Hematopoietic multipotent progenitor cell treated with erythropoietin and hydrocortisone succinate and interleukin-3 and kit ligand, for 8 days (in vitro differentiated cells): ENCODE data around the gene SLC6A4.
A peak's percentile ranks its signal among the peaks of the same experiment; 100 is the strongest.

Experiments
- DNase-seq: peaks from one replicate; pipeline ENCODE4 v3.0.0-alpha.2; 2015

Gene SLC6A4

DNA sequence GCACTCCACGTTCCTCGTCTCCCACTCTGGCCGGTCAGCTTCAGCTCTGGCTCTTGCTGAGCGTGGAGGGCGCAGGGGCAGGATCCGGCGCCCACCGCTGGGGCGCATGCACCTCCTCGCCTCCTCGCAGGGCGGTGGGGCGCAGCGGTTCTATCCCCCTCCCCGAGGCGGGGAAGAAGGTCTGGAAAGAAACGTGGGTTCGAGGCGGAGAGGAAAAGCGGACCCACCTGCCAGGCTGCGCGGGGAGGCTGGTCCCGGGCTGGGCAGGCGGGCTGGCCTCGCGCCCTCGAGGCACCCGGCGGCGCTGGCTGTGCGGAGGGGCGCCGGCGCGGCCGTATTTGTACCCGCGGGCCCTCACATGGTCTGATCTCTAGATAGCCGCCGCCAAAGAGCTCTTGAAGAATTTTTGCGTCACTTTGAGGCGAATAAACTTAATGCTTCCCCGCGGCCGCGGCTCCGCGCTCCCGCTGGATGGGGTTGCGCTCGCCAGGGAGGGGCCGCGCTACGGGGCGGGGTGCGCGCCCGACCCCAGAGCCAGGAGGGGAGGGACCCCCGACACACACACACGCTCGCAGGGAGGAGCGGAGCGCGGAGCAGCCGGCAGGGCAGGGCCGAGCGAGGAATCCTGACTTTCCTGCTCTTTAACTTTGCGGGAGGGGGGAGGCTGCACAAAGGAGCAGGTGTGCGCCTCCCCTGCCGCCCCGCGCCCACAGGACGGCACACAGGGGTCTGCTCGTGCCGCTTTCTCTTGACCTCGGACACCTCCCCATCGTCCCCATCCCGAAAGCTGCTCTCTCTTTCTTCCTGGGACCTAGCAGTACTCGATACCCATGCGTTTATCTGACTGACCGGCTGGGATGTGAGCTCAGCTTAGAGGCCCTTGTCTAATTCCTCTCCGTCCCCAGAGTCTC, at the start of gene SLC6A4:
Gene SLC6A4 (minus strand): TSS at position 312 of the 911 bp plus-strand sequence. CDS start 13,739 bp downstream, outside the sequence.
- peak; percentile 14 for DNase-seq

DNA sequence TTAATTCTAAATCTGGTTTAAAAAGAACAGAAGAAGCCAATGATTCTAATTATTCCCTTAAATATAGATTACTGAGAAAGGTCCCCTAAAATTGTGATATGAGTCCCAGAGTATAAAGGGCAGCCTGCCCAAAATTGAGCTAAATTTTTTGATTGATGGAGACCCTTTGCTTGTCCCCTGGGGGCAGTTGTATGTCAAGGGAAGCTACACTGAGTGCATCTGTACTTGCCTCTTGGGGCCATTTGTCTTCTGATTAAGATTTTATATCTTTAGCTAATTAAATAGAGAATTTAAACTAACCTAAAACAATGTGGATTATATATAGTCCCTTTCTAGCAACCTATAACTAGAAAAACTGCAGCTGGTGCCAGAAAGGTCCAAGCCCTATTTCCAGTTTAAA, 43.7 kb upstream of the SLC6A4 start:
- no peak for DNase-seq

DNA sequence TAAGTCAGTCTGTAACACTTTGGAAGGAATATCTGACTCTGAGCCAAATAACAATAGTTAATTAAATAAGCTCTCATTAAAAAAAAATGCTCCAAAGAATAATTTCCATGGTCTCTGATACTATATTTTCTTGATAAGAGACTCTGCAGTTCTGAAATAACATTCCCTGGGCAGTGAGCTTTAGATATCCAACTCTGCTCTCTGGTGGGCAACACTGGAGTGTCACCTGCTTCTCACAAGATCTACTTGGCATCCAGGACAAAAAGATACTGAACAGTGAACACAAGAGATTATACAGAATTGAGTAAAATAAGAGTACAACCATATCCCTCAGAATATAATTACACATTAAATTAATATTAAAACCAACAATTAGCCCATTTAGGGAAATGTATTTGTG, 42.5 kb upstream of the SLC6A4 start:
- DNase-seq: peak; percentile 61

DNA sequence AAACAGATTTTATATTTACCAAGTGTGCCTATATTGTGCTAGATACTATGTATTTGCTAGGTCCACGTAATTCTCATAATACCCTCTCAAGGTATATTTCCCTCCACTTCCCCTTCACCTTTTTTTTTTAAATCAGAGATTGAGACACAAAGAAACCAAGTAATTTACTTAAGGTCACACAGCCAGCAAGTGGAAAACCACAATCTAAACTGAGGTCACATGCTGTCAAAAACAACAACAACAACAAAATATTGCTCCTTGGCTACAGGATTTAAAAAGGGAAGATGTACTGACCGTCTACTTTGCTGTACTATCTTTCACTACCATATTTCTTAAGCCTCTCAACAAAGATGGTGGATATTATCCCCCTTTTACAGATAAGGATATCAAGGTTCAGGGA, 40.4 kb upstream of the SLC6A4 start:
- DNase-seq: no peak

DNA sequence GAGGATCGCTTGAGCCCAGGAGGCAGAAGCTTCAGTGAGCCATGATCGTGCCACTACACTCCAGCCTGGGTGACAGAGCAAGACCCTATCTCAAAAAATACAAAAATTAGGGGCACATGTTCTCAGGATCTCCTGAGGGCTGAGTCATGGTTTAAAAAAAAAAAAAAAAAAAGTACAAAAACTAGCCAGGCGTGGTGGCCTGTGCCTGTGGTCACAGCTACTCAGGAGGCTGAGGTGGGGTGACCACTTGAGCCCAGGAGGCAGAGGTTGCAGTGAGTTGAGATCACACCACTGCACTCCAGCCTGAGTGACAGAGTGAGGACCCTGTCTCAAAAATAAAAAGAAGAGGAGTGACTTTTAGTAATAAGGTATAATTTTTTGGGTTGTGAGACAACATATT, 39.4 kb upstream of the SLC6A4 start:
- no peak for DNase-seq

DNA sequence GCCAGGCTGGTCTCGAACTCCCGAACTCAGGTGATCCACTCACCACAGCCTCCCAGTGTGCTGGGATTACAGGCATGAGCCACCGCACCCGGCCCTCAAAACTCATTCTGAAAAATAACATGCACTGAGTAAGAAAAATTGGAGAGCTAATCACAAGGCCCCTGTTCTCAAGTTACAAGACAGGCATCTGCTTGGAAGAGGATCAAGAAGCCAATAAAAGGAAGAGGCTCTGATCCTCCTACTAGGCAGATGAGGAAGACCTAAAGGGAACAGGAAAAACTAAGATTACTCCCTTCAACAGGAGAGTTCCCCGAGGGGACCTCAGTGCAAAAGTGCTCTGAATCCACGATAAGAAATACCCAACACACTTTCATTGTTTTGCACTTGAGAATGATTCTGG, 37.9 kb upstream of the SLC6A4 start:
- no peak for DNase-seq

DNA sequence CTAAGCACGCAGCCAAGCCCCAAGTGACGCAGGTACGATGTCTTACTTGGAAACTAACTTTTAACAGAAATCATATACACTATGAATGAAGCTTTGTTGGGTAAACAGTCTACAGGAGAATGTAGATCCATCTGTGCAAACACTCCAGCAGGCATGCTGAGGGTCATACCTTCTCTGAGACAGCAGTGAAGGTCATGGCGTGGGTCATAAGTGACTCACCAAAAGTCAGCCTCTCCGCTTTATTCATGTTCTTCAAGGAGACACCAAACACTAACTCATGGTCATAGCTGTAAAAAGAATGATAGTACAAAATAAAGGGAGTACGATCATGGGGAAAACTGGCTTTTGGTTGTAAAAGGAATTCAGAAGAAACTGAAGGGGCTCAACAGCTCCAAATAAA, 35.6 kb upstream of the SLC6A4 start:
- DNase-seq: no peak

DNA sequence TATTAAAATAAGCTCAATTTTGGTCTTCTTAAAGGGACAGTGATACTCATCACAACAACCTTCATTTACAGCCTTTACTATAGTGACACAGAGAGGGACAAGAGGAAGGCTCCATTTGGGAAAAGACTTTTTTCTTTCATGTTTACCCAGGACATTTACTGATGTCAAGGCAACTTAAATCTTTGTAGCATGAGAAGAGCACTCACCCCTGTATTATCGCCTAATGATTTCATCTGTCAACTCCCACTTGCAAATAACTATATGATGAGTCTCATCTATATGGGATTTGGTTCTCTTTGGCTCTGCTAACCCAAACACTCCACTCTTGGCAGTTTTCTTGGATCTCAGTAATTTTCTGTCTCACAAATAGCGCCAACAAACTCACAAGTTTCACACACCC, 32.1 kb upstream of the SLC6A4 start:
- DNase-seq: no peak

DNA sequence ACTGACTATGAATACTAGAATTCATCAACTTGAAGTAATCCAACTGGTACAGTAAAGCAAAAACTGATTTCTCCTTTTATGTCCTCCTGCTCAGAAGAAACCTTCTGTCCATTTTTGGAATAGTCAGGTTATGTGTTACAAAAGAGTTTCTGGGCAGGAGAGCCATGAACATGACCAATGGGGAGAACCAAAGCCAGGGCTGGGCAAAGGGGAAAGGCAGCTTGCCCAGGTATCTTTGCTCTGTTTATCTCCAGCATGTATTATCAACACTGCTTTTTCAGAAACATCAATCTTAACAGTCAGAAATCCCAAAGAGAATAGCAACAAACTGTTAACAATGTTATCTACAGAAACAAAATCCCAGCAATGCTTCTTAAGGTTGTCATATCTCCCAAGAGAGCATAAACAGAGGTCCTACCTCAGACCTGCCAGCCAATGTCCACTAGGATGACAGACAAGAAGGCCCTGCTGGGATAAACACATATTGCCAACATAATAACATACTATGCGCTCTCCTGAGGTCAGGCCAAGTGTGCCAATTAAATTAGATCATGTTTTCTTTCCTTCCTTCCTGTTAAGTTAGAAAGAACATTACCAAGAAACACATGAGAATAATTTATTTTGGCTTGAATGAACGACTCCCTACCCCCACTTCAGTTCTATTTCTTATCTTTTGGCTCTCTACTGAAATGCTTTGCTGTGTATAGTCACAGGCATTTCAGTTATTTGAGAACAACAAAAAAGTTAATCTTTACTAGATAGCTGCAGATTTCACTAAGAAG, 28.2 kb upstream of the SLC6A4 start:
- DNase-seq: no peak

DNA sequence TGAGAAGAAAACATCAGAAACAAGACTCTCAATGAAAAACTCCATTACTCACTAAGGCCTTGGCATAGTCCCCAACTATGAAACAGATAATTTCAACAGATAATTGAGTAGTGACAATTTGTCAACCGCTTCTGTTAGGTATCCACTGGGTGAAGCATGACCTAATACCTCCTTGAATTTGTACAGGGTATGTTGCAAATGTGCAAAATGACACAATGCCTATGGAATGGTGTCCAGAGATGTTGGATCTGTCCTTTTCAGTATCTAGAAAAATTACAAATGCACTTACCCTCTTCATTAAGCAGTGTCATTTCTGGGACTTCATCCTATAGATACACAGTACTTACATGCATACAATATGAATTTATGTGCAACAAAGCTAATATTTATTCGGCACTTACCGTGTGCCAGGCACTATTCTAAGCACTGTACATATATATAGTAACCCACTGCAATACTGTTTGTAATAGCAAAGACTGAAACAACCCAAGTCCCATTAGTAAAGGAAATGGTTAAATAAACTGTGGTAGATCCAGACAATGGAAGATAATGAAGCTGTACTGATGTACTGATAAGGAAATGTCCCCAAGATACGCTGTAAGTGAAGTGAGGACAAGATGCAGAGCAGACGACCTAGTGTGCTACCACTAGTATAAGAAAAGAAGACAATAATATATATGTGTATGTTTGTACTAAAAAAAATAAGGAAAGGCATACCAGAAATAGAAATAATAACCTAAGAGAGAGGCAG, 21.4 kb upstream of the SLC6A4 start:
- DNase-seq: no peak

DNA sequence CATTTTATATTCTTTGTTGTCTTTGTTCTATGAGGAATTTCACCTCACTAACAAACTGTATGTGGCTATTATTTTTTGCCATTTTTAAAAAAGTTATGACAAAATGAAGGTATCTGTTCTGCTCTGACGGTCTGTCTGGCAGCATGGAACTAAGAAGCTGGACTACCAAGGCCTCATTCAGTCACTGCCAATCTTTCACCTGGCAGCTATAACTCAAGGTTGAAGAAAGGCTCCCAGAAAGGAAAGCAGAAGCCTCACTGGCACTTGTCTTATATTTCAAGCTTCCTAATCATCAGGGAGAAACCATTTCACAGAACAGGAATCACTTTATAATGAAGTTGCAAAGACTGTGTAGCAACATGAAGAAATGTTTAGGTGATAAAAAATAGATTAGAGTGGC, 18.7 kb upstream of the SLC6A4 start:
- no peak for DNase-seq

DNA sequence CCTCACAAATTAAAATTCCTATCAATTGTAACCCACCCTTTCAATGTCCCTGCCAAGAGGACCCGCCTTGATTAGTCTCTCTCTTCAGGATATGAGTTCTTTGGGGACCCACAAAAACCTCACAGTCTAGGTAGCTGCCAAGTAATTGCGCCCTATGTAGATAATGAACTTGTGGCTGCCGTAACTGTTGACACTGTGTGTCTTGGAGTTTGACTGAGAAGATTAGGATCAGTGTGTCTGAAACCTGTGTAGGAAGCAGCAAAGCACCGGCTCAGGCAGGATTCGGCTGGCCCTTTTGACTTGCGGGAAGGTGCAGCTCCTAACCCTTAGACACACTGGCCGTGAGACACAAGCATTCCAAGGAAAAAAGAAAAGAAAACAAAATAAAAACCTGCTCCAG, 17.8 kb upstream of the SLC6A4 start:
- peak; percentile 57 for DNase-seq

DNA sequence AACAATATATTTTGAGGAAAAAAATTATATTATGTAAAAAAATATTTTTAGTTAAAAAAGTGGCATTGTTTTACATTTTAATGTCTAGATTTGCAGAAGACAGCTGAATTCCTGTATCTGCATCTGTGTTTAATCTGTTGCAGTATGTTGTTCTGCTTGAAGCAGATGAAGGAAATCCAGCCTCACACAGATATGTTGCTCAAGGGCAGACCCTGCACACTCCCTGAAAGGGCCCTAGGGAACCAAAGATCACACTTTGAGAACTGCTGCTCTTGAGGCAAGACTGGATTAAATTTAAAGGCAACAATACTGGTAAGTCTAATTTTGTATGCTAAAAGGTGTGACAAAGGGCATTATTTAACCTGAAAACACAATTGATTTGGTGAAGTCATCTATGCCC, 16.4 kb upstream of the SLC6A4 start:
- DNase-seq: no peak

DNA sequence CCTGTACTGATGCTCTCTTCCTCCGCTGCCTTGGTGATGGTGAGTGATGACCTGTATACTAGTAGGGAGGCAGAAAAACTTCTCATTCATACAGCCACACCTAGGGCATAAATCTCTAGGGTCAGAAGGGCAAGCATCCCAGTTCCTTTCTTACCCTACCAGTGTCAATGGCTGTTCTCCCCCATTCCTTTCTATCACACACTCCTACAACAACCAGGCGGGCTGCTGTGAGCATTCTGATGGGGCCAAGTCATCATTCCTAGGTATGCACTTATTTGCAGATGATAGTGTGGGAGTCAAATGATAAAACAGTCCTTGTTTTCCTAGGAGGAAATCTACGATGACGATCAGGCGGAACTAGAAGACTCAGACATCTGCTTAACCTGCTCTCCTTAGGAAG, 14.0 kb upstream of the SLC6A4 start:
- no peak for DNase-seq

DNA sequence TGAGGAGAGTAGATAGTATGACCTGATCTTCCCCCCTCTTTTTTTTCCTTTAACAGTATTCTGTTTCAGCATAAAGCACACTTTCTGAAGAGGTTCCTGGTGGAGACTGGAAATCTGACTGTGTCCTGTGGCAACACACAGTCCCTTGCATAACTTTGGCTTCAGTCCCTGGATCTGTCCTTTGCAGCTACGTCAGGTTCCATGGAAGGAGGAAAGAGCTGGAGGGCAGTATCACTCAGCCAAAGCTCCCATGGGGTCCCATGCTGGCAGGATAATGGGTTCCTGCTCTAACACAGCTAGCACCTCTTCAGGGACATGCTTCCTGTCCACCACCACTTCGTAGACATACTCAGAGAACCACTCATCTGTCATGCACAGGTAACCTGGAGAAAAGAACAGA, 13.3 kb upstream of the SLC6A4 start:
- no peak for DNase-seq

DNA sequence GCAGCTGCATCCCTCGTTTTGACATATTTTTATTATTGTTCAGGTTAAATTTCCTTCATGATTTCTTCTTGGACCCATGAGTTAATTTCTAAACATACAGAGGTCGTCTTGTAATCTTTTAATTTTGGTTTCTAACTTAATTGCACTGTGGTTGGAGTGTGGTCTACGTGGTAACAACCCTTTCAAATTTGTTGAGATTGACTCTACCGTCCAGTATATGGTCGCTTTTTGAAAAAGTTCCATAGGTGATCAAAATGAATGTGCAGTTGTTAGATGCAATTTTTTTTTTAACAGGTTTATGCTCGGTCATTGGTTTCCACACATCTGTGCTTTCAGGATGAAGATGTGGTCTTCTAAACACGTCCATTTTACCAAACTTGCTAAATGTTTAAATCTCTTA, 11.0 kb upstream of the SLC6A4 start:
- no peak for DNase-seq

DNA sequence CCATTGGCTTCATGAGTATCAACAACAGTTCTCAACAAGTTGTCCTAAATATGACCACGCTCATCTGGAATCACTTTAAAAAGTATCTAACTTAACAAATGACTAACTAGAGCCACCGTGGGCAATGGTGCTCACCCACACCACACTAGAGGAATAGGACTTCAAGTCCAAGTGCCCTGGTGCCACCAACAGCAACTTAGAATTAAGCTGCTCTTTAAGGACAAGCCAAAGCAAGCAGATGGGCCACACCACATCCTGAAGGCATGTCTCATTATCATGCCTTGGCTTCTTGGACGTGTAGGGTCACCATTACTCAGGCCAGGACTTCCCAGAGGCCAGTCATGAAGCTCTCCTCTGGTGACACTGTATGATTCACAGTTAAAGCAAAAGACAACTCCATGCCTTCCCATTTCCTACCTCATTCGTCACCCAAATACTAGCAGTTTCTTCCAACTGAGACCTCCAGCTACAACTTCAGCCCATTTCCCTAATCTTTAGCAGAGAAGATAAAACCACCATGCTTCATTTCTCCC, 9.4 kb upstream of the SLC6A4 start:
- DNase-seq: no peak

DNA sequence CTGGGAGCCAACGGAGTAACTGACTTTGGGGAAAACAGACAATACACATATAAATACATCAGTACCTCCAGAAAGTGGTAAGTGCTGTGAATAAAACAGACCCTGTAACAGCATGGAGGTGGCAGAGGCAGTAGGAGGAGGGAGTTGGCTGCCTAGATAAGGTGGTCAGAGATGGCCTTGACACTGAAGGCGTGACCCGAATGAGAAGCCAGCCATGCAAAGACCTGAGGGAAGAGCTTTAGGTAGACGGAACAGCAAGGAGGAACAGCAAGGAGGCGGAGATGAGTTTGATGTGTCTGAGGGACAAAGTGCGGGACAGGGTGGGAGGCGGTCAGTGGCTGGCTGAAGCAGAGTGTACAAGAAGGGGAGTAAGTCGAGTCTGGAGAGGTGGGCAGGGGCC, 8.1 kb upstream of the SLC6A4 start:
- DNase-seq: no peak

DNA sequence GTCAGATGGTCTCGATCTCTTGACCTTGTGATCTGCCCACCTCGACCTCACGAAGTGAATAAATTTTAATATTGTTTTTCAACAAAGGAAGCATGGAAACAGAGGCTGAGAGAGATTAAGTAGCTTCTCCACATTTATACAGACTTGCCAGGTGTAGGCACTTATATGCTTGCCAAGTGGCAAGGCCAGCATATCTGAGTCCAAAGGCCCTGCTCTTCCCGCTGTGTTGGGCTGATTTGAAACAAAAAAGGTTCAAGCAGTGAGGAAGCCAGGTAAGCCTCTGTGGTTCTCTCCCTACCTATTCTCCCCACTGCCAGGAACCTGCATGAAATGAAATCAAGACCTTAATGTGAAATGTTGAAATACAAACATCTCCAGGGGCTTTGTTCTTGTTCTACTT, 7.5 kb upstream of the SLC6A4 start:
- DNase-seq: no peak

DNA sequence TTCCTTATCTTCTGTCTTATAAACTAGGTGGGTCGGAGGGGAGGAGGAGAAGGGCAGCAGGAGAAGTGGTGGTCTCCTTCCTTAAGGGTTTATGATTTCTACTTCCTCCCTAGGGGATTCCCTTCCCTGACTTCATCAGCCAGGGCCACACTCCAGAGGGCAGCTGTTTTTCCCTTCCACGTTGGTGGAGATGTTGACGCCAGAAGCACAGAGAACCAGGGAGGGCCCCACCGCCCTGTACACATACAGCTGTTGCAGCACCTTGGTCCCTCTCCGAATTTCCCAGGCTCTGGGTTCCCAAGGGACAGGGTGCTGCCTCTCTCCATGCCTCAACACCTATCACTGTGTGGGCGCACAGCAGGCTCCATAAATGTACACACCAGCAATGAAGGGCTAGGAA, 5.6 kb upstream of the SLC6A4 start:
- DNase-seq: no peak

DNA sequence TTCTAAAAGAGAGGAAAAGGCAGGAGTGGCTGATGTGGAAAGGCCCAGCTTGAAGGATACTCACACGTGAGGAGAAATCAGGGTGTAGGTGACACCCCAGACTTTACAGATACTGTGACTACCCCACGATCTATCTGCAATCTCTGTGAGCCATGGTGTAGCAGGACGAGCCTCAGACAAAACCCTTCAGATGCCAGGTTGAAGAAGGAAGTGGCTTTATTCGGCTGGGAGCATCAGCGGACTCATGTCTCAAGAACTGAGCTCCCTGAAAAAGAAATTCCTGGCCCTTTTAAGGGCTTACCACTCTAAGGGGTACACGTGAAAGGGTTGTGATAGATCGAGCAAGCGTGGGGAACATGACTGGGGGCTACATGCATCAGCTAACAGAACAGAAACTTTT, 4.7 kb upstream of the SLC6A4 start:
- DNase-seq: no peak

DNA sequence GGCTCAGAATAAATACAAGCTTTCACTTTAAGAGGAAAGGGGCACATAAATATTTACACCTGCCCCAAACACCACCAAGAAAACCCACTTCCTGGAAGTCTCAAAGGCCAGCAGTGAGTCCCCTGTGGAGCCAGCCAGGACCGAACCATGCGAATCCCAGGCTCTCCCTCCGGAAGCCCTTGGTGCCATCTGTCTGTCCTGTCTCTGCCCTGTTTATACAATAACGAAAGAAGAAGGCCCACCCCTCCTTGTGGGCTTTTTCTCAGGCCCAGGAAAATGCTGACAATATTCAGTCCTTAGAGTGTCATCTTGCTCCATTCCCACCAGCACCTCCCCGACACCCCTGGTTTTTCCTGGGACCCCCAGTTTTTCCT, 3.6 kb upstream of the SLC6A4 start:
- DNase-seq: no peak

DNA sequence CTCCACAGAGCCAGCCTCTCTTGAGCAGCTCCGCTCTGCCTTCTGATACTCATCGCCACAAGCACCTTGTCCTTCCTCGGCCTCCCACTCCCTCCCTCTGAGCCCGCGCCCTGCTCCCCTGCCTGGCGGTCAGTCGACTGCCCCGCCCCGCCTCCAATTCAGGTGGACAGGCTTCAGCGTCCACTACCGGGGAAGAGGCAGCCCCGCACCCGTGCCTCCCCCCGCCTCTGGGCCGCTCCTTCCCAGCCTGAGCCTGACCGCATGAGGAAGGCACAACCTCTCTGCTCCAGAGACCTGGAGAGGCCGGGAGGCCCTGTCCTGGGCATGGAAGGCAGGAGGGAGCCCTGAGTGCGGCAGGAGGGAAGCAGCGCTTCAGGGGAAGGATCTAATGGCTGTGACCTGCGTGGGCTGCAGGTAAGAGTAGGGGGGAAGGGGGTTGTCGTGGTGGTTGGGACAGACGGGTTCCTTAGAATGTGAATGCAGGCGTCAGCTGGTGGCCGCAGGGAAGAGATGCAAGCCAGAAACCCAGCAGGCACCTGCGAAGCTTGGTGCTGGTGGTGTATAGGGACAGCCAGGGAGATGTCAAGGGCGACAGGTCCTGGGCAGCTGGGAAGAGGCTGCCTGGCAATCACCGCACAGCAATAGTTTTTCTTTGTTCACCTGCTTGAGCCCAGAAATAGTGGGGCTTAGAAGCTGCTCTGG, 3.0 kb upstream of the SLC6A4 start:
- no peak for DNase-seq
